HepG2 (cell line): Measurements from ENCODE around the gene PRR11. TPM values are rescaled to one million over a fixed set of nuclear protein-coding genes. Genes with fewer than 3 reads are reported as not detected.

ENCODE experiments used
- DNMT1 ChIP-seq: sonication (generic); formaldehyde crosslinking; IDR thresholded peaks from 2 replicates; pipeline ENCODE4 v1.5.1; 2020; ENCODE audit warnings: mild to moderate bottlenecking, missing genetic modification reagents
- GABPB1 ChIP-seq: IDR thresholded peaks from 2 replicates; pipeline ENCODE4 v1.6.1; 2016; ENCODE audit warnings: mild to moderate bottlenecking, missing genetic modification reagents, moderate library complexity, missing compliant biosample characterization
- HOXA7 ChIP-seq: sonication (generic); formaldehyde crosslinking; IDR thresholded peaks from 2 replicates; pipeline ENCODE4 v1.8.1; 2022; ENCODE audit warnings: mild to moderate bottlenecking, missing genetic modification reagents, moderate library complexity
- MLLT10 ChIP-seq: sonication (generic); formaldehyde crosslinking; IDR thresholded peaks from 2 replicates; pipeline ENCODE4 v1.4.0; 2020; ENCODE audit warnings: missing genetic modification reagents
- RBM39 ChIP-seq: fragments of 200-400 bp; formaldehyde crosslinking; IDR thresholded peaks from one replicate; pipeline ENCODE4 v1.6.1; 2018; ENCODE audit warnings: antibody characterized with exemption, mild to moderate bottlenecking, low read depth, low read length; ENCODE audit not compliant: poor library complexity, severe bottlenecking
- WIZ ChIP-seq: sonication (generic); formaldehyde crosslinking; IDR thresholded peaks from 2 replicates; pipeline ENCODE4 v1.5.1; 2020; ENCODE audit warnings: mild to moderate bottlenecking, missing genetic modification reagents
- XRCC5 ChIP-seq: fragments of 200-400 bp; formaldehyde crosslinking; optimal IDR thresholded peaks from 2 replicates; pipeline ENCODE3; 2017; ENCODE audit warnings: mild to moderate bottlenecking, low read length
- YEATS4 ChIP-seq: sonication (generic); formaldehyde crosslinking; IDR thresholded peaks from 2 replicates; pipeline ENCODE4 v1.4.0; 2020; ENCODE audit warnings: missing genetic modification reagents, borderline replicate concordance
- ZNF234 ChIP-seq: sonication (generic); formaldehyde crosslinking; conservative IDR thresholded peaks from 2 replicates; pipeline ENCODE4 v1.5.1; 2020; ENCODE audit warnings: mild to moderate bottlenecking, missing genetic modification reagents
- ZNF678 ChIP-seq: sonication (generic); formaldehyde crosslinking; IDR thresholded peaks from 2 replicates; pipeline ENCODE4 v1.4.0; 2020; ENCODE audit warnings: mild to moderate bottlenecking, missing genetic modification reagents
- ZNF772 ChIP-seq: sonication (generic); formaldehyde crosslinking; IDR thresholded peaks from 2 replicates; pipeline ENCODE4 v1.5.0; 2020; ENCODE audit warnings: mild to moderate bottlenecking, missing genetic modification reagents
- ZNF883 ChIP-seq: sonication (generic); formaldehyde crosslinking; IDR thresholded peaks from 2 replicates; pipeline ENCODE4 v1.5.1; 2020; ENCODE audit warnings: mild to moderate bottlenecking, missing genetic modification reagents; ENCODE audit errors: not compliant biosample characterization
- polyA plus RNA-seq, 8 experiments: library from polyadenylated mRNA; depleted of rRNA in 3 of 8; stranded (reverse) in 7 of 8; unstranded in 1 of 8; fragments of >200 nt; fragmentation: Illumina TruSeq in 4 of 8; extraction: Trizol in 4 of 8; gene quantifications; 2 replicates each; pipeline versions ENCODE4 v1.2.1 to v1.2.3, GENCODE V29; 2011 to 2016; ENCODE audit warnings: low read depth in 4 of 8, missing spikeins in 1 of 8, mixed read lengths in 1 of 8; ENCODE audit not compliant: insufficient read depth in 1 of 8
- total RNA-seq, 5 experiments: library from RNA; depleted of rRNA; stranded (reverse); fragments of >200 nt; fragmentation: Illumina TruSeq; extraction: Trizol; gene quantifications; 2 replicates each; pipeline ENCODE4 v1.2.3, GENCODE V29; 2016; ENCODE audit warnings: low read depth in 1 of 5
- TF ChIP-seq, protein P1 (sequence below): sonication (generic); formaldehyde crosslinking; IDR thresholded peaks from 2 replicates; pipeline ENCODE4 v1.4.0; 2020; ENCODE audit warnings: mild to moderate bottlenecking, missing genetic modification reagents
- TF ChIP-seq, protein P2 (sequence below): sonication (generic); formaldehyde crosslinking; IDR thresholded peaks from 2 replicates; pipeline ENCODE4 v1.8.0; 2022; ENCODE audit warnings: mild to moderate bottlenecking, missing genetic modification reagents
- TF ChIP-seq, protein P3 (sequence below): IDR thresholded peaks from 2 replicates; pipeline ENCODE4 v1.6.1; 2016; ENCODE audit warnings: control low read depth
- TF ChIP-seq, protein P4 (sequence below): sonication (generic); formaldehyde crosslinking; conservative IDR thresholded peaks from 2 replicates; pipeline ENCODE4 v1.4.0; 2020; ENCODE audit warnings: missing genetic modification reagents
- TF ChIP-seq, protein P5 (sequence below): conservative IDR thresholded peaks from 2 replicates; pipeline ENCODE4 v1.6.1; 2018; ENCODE audit warnings: missing genetic modification reagents

PRR11 gene
- total and polyA plus RNA-seq, 2 of the 13 experiments (the other 11 are each of a cell fraction or from before 2014, with no cell fraction given): 35.7 to 39.2 TPM

DNA sequence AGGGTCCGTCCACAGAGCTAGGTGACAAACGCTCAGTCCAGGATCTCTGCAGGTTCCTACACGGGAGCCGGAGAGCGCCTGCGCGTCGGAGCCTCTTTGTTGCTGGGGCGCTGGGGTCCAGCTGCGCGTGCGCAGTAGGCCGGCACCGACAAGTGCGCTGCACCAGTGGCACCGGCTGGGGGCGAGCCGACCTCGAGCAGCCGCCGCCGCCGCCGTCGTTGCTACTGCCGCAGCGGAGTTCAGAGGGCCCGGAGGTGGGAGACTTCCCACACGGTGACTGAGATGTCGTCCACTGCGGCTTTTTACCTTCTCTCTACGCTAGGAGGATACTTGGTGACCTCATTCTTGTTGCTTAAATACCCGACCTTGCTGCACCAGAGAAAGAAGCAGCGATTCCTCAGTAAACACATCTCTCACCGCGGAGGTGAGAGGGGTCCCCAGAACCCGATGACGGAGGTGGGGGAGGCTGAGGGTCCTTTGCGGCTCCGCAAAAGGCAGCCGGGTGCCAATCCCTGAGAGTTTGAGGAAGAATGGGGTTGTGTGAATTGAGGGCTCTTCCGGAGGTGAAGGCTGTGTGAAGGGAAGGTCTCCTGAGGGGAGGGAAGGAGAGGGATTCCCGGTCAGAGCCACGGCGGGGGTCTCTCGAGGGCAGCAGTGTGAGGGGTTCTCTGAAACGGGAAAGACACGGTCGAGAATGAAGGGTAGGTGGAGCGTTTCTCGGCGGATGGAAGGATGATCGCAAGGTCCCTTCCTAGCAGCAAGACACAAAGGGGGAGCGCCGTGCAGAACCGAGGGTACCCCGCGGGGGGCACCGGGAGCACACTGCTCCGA is 65.0 kb downstream of the PRR11 start, which contains the start of gene GDPD1 (continued):
- TF ChIP-seq, protein P1, sequence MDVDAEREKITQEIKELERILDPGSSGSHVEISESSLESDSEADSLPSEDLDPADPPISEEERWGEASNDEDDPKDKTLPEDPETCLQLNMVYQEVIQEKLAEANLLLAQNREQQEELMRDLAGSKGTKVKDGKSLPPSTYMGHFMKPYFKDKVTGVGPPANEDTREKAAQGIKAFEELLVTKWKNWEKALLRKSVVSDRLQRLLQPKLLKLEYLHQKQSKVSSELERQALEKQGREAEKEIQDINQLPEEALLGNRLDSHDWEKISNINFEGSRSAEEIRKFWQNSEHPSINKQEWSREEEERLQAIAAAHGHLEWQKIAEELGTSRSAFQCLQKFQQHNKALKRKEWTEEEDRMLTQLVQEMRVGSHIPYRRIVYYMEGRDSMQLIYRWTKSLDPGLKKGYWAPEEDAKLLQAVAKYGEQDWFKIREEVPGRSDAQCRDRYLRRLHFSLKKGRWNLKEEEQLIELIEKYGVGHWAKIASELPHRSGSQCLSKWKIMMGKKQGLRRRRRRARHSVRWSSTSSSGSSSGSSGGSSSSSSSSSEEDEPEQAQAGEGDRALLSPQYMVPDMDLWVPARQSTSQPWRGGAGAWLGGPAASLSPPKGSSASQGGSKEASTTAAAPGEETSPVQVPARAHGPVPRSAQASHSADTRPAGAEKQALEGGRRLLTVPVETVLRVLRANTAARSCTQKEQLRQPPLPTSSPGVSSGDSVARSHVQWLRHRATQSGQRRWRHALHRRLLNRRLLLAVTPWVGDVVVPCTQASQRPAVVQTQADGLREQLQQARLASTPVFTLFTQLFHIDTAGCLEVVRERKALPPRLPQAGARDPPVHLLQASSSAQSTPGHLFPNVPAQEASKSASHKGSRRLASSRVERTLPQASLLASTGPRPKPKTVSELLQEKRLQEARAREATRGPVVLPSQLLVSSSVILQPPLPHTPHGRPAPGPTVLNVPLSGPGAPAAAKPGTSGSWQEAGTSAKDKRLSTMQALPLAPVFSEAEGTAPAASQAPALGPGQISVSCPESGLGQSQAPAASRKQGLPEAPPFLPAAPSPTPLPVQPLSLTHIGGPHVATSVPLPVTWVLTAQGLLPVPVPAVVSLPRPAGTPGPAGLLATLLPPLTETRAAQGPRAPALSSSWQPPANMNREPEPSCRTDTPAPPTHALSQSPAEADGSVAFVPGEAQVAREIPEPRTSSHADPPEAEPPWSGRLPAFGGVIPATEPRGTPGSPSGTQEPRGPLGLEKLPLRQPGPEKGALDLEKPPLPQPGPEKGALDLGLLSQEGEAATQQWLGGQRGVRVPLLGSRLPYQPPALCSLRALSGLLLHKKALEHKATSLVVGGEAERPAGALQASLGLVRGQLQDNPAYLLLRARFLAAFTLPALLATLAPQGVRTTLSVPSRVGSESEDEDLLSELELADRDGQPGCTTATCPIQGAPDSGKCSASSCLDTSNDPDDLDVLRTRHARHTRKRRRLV (CRISPR knock-in tag): no peak; the same call in 1 of the 2 replicates
- TF ChIP-seq MLLT10 (CRISPR knock-in tag): no peak
- TF ChIP-seq, protein P2, sequence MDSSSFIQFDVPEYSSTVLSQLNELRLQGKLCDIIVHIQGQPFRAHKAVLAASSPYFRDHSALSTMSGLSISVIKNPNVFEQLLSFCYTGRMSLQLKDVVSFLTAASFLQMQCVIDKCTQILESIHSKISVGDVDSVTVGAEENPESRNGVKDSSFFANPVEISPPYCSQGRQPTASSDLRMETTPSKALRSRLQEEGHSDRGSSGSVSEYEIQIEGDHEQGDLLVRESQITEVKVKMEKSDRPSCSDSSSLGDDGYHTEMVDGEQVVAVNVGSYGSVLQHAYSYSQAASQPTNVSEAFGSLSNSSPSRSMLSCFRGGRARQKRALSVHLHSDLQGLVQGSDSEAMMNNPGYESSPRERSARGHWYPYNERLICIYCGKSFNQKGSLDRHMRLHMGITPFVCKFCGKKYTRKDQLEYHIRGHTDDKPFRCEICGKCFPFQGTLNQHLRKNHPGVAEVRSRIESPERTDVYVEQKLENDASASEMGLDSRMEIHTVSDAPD (CRISPR knock-in tag): peak; percentile 52; the same call in 1 of the 2 replicates
- TF ChIP-seq RBM39: peak; percentile 7
- TF ChIP-seq XRCC5: peak; percentile 89
- TF ChIP-seq ZNF883 (CRISPR knock-in tag): peak; percentile 21
- TF ChIP-seq YEATS4 (CRISPR knock-in tag): peak; percentile 41; the same call in 1 of the 2 replicates
- TF ChIP-seq, protein P3, sequence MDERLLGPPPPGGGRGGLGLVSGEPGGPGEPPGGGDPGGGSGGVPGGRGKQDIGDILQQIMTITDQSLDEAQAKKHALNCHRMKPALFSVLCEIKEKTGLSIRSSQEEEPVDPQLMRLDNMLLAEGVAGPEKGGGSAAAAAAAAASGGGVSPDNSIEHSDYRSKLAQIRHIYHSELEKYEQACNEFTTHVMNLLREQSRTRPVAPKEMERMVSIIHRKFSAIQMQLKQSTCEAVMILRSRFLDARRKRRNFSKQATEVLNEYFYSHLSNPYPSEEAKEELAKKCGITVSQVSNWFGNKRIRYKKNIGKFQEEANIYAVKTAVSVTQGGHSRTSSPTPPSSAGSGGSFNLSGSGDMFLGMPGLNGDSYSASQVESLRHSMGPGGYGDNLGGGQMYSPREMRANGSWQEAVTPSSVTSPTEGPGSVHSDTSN (CRISPR knock-in tag): no peak; the same call in 1 of the 2 replicates
- TF ChIP-seq, protein P4, sequence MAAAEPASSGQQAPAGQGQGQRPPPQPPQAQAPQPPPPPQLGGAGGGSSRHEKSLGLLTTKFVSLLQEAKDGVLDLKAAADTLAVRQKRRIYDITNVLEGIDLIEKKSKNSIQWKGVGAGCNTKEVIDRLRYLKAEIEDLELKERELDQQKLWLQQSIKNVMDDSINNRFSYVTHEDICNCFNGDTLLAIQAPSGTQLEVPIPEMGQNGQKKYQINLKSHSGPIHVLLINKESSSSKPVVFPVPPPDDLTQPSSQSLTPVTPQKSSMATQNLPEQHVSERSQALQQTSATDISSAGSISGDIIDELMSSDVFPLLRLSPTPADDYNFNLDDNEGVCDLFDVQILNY (CRISPR knock-in tag): no peak
- peak; percentile 47; the same call in 1 of the 2 replicates for TF ChIP-seq DNMT1 (CRISPR knock-in tag)
- TF ChIP-seq, protein P5, sequence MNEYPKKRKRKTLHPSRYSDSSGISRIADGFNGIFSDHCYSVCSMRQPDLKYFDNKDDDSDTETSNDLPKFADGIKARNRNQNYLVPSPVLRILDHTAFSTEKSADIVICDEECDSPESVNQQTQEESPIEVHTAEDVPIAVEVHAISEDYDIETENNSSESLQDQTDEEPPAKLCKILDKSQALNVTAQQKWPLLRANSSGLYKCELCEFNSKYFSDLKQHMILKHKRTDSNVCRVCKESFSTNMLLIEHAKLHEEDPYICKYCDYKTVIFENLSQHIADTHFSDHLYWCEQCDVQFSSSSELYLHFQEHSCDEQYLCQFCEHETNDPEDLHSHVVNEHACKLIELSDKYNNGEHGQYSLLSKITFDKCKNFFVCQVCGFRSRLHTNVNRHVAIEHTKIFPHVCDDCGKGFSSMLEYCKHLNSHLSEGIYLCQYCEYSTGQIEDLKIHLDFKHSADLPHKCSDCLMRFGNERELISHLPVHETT (CRISPR knock-in tag): 0 out of 2 replicates have a peak, but pooled peaks have one; percentile 31
- no peak for TF ChIP-seq WIZ
- TF ChIP-seq ZNF772 (CRISPR knock-in tag): 0 out of 2 replicates have a peak, but pooled peaks have one; percentile 88
- peak; percentile 81 for TF ChIP-seq GABPB1 (CRISPR knock-in tag)
- TF ChIP-seq ZNF678 (CRISPR knock-in tag): peak; percentile 81; the same call in 1 of the 2 replicates
- no peak for TF ChIP-seq HOXA7 (CRISPR knock-in tag)
- no peak; the same call in 1 of the 2 replicates for TF ChIP-seq ZNF234 (CRISPR knock-in tag)
